ENCODE data around the gene MTNR1A.
A peak's percentile ranks its signal among the peaks of the same experiment; 100 is the strongest.

Gene MTNR1A

DNA sequence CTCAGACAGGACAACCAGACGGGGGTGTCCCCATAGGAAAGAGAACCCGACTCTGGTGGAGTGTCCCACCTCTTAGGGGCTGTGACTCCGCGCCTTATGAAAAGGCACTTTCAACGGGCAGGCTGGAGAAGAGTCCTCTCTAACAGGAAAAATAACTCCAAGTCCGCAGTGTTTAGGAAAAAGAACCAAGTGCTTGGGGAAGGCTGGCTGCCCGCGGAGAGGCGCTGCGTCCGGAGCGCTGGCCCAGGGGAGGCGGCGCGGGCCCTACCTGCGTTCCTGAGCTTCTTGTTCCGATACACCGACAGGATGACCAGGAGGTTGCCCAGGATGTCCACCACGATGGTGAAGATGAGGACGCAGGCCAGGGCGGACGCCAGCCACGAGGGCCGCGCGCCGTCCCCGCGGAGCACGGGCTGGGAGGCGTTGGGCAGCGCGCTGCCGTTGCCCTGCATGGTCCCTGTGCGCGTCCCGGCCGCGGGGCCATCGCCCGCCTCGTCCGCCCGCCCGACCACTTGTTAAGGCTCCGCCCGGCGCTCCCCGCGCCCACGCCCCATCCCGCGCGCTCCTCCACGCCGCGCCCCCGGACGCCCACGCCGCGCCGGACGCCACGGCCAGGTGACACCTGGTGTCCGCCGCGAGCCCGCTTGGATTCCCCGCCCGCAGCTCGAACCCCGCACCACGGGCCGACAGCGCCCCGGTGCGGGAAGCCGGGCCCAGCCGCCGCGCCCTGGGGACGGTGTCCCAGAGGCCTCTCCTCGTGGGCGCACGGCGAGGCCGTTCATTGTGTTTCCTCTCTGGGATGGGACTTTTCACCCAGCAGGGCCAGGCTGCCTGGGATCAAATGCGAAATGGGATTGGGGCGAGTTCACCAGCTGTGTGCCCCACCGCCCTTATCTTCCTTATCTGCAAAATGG is at the start of gene MTNR1A:
TSS of gene MTNR1A (minus strand) at position 654 of the 914 bp plus-strand sequence. CDS start at position 452, 202 bp downstream.
- ATAC-seq (no peak), DNase-seq (no peak)

DNA sequence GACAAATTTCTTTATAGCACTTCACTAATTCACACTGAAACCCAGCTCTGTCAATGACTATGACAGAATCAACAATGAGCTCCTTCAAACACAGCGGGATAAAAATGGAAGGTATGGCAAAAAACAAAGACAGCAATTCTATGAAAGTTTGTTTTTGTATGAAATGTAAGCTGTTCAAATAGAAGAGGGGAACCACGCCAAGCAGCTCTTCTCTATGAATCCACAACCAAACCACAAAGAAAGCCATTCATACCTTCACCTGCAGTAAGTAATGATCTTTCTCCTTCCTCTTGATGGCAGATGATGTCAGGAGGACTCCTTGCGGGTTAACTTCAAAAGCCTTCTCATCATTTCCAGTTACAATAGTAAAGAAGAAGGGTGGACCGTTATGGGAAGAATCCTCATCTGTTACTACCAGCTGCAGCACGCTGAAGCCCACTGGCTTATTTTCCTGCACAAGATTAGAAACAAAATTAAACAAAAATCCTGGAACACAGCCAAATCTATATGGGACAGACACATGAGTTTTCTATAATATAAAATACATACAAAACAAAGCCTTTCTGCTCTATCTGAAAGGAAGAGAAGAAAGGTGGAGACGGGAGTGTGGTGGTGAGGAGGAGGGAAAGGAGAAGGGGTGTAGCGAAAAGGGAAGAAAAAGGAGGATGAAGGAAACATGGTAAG is 48.9 kb upstream of the MTNR1A start:
- DNase-seq: no peak
- ATAC-seq: no peak

DNA sequence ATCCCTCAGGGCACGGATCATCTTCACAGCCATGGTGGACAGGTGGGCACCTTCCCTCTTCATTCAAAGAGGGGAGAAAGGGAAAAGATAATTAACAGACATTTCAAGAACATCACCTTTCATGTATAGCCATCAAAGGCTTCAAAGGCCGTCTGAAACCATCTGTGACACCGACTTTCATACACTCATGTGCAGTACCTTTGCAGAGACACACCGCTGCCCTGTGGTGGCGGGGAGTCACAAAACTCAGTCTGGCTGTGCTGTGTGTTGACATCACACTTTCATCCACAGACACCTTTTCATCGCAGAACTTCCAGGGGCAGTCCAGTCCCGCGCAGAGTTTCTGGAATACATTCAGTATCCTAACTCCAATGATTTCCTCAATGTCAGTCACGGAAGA is 47.6 kb upstream of the MTNR1A start:
- no peak for ATAC-seq
- DNase-seq: no peak

DNA sequence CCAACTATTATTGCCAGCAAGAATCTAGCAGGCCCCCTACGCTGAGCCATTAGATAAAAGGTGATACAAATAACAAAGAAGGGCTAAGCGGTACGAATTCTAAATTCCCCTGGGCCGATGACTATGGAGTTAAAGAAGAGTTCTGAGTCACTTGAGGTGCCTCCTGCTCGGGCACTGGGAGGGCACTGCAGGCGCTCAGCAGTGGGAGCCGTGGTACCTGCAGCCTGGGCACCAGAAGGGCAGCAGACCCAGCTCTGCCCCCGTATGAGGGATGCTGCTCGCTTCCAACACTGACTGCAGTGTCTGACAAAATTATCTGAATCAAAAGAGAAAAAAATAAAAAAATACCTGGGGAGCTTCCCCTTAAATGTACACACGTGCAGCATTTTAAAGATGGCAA is 44.1 kb upstream of the MTNR1A start:
- ATAC-seq (no peak), DNase-seq (no peak)

DNA sequence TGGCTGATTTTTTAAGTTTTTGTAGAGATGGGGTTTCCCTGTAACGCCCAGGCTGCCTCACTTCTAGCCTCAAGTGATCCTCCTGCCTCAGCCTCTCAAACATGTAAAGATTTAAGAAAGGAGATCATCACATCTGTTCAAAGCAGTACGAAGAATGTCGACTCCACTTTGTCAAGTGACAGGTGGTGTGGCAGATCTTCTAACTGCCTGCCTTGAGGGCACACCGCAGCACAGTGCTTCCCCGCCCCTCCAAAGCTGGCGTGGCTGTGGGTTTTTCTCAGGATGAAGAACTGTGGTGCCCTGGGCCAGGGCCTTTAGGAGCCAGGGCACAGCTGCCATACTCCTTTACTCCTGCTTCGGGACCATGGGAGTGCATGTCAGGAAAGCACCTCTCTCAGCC is 43.3 kb upstream of the MTNR1A start:
- ATAC-seq (no peak), DNase-seq (no peak)

DNA sequence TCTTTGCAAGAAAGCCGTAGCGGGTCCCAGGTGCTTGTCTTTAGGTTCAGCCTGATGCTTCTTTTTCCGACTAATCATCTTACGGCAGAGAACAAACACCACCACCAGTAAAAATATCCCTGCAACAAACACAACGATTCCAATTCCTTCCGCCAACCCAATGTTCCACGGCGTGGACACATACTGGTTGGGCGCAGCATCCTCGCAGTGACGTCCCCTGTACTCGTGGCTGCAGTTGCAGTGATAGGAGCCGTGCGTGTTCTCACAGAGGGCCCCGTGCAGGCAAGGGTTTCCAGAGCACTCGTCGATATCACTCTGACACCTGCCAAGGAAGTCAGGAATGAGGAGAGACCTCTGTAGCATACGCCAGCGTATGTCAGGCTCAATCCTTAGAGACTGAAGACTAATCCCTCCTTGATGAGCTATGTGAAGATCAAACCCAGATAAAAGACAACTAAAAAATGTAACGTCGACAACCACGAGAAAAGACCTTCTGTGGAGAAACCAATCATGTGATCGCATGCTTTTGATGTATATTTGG is 41.6 kb upstream of the MTNR1A start:
- DNase-seq (no peak), ATAC-seq (no peak)

DNA sequence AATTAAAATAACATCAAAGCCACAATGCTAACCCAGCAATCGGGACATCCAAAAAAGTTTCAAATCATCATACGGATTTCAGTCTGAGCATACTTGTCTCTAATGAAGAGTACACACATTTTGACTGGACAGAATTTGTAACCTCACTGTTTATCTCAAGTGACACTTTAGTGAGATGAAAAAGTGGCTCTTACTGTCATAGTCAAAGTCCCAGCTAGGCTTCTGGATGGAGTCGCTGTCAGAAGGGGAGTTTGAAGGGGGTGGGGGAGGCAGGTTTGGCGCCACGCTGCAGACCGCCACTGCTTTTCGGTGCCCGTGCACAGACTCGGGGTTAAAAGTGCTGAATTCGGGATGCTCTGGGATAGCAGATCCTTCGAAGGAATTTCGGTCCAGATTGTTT is 41.0 kb upstream of the MTNR1A start:
- DNase-seq (no peak), ATAC-seq (no peak)

DNA sequence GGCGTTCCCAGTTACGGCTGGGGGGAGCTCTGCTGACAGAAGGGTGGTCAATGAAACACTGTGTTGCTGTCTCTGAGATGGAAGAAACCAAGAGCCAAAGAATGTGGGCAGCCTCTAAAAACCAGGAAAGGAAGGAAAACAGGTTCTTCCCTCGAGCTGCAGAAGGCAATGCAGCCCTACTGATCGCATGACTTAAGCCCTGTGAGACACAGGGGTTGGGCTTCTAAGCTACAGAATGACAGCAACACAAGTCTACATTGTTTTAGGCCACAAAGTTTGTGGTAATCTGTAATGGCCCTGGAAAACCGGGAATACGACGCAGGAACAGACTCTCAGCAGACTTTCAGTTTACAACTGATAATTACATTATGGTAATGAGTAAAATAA is 38.2 kb upstream of the MTNR1A start:
- ATAC-seq: no peak
- DNase-seq: no peak

DNA sequence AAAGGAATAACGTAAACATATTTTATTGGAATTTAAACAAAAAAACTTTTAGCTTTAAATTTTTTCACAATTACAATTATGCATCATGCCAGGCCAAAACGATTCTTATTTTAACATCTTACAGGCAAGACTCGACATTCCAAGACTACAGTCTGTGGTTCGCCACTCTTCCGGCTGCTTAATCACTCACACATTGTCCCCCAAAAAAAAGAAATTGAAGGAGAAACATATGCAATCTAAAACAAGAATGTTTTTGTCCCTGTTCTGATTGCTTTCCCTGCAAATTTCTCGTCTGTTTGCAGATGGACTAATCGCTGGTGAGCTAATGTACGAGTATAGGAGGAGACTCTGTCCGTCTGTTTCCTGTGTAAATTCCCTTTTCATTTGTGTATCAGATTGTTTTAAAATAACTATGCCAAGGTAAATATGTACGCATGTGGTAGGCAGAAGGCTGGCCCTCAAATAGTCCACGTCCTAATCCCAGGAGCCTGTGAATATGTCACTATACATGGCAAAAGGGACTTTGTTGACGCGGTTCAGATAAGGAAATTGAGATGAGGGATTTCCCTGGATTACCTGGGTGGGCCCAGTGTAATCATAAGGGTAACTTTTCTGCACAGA is 37.7 kb upstream of the MTNR1A start:
- DNase-seq (no peak), ATAC-seq (no peak)

DNA sequence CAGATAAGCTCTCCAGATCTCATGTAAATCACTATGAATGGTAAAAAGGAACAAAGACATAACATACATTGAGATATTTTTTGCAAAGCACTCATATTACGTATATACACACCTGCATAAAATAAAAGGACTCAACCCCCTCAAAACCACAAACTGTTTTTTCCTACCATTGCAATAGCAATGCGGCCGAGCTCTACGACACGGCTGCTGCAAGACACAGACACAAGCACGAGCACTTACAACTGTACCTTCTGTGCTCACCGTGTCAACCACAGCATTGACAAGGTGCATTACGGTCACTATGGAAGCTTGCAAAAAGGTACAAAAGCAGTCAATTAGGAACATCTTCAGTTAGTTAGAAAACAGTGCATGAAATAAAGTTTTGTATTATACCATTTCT is 37.1 kb upstream of the MTNR1A start:
- ATAC-seq (no peak), DNase-seq (no peak)

DNA sequence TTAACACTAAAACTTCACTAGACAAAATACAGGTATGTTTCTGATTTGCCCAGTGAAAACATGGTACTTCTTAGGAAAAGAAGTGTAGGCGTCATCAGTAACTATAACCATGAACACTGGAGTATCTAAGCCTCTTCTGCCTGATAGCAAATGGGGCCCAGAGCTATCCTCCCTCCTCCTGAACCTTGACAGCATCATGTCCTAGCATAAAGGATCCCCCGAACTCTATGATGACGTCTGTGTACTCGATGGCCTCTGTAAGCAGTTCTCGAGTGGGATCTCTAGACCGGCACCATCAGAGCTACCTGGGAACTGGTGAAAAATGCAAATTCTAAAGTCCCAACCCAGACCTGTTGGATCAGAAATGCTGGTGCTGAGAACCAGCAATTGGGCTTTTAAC is 36.3 kb upstream of the MTNR1A start:
- no peak for DNase-seq
- no peak for ATAC-seq

DNA sequence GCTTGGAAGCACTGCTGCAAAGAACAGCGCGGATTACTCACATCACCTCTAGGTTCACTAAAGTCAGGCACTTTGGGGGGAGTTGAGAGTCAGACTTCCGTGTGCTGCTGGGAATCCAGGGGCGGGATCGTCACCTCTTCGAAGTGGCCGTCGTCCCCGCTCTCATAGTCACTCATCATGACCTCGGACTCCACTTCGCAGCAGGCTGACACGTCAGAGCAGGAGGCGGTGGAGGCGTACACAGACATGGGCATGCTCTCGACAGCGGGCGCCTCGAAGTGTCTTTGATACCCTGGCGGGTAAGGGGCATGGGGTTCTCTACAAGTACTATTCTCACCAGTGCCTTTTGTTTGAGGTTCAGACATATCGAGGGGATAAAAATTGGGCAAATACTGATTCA is 33.1 kb upstream of the MTNR1A start:
- no peak for ATAC-seq
- no peak for DNase-seq

DNA sequence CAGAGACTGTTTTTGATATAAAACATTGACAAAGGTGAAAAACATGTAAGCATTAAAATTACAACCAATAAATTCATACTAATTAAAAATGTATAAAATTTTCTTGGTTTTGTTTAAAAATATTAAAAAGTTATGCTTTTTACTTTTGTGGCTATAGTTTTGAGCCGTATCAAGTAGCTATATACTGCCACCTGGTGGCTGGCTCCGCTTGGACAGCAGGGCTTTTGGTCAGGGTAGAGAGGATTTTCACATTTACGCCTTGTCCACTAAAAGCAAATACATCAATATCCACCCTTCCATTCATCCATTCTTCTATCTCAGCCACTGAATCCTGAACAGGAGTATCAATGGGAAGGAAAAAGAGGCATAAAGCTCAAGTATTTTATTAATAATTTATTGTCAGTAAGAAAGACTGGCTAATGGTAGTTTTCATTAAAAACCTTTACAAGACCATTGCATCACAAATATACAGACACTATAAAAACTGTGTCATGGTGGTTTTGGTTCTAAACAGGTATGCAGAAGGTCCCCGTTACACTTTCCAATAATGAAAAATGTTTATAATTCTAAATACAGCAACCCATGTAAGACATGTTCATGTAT is 32.1 kb upstream of the MTNR1A start:
- DNase-seq (peak; percentile 67), ATAC-seq (no peak)

DNA sequence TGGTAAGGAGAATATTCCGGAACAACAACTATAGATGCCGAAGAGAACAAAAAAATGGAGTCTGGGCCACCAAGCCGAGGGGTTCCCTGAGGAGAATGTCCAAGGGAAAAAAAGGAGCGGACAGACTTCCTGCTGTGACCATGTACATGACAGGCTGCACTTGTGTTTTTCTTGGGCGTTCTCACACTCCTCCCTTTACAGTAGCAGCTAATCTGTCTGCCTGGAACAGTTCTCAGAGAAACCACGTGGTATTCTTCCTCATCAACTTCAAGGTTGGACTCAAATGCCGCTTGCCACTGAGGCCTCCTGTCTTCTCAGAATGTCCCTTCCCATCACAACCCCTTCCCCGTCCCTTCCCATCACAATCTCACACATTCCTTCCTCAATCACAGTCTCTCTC is 30.8 kb upstream of the MTNR1A start:
- DNase-seq (no peak), ATAC-seq (no peak)

DNA sequence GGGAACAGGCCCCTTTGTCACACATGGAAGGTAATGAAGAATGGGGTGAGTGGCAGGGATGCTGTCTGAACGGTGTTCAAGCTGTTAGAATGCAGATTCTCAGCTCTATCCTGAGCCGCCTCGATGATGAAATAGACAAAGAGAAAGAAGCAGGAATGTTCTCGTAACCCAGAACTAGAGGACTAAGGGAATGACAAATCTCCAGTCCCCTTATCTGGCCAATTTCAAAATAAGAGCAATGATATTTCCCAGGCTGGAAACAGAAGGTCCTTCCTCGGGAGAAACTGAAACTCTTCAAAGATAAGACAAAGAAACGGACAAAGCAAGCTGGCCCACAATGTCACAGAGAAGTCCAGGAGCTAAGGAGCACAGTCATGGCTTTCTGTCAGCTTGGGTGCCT is 29.5 kb upstream of the MTNR1A start:
- DNase-seq (no peak), ATAC-seq (no peak)

DNA sequence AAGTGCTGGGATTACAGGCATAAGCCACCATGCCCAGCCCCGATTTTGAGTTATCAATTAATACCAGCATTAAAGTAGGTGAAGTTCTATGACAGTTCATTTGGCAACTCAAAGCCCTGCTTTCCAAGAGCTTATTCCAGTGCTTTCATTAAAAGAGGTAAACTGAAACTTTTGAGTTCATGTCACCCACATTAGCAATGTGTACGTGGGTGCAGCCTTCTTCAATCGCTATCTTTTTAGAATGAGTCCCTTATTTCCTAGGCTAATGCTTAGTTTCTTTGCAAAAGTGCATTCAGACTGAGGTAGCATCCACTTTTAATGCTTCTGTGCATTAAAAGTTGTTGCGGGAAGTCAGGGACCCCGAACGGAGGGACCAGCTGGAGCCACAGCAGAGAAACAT is 26.1 kb upstream of the MTNR1A start:
- no peak for ATAC-seq
- DNase-seq: no peak

DNA sequence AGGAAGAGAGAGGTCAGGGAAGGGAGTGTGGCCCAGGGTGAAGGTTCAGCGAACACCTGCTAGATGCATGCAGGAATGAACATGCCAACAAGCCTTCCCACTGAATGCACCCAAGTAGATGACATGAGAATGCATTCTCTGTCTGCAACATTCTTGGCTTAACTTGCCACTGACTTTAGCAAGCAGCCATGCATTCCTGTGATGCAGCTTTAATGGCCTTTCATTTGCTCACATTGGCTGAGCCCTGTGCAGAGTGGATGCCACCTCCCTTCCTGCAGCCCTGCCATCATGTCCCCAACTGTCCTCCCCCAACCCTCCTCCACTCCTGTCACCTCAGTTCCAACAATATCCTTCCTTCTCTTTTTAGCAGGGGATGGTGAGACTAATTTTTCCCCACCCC is 25.3 kb upstream of the MTNR1A start:
- ATAC-seq (no peak), DNase-seq (no peak)

DNA sequence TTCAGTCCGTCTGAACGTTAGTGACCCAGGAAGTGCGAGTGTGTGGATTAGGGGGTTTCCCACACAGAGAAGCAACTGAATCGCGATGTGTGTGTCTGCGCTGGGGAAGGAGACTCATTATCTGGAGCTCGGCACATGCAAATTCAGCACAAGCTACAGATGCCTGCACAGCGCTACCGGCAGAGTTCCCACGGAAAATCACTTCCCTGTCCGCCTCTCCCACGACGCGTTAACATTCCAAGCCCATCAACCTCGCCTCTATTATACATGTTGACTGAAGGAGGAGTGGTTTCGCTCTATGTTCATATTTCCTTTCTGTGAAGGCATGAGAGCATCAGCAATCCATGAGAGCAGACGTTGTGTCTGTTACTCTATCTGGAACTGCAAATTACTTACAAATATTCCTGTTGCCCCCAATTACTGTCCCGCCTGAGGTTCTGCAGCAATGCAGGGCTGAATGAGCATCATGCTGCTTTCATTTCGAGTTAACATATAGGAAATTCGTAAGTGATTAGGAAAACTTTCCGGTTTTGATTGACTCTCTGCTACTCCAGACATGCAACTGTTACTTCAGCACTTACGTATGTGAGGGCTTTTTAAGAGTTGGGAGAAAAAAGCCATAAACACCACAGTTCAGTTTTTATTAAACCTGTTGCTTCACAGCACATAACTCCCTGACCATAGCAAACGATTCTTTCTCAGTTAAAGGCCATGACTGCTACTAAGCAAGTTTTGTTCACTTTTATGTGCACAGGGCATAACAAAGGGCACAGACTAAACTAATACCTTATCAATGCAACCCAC is 15.0 kb upstream of the MTNR1A start:
- DNase-seq (no peak), ATAC-seq (no peak)

DNA sequence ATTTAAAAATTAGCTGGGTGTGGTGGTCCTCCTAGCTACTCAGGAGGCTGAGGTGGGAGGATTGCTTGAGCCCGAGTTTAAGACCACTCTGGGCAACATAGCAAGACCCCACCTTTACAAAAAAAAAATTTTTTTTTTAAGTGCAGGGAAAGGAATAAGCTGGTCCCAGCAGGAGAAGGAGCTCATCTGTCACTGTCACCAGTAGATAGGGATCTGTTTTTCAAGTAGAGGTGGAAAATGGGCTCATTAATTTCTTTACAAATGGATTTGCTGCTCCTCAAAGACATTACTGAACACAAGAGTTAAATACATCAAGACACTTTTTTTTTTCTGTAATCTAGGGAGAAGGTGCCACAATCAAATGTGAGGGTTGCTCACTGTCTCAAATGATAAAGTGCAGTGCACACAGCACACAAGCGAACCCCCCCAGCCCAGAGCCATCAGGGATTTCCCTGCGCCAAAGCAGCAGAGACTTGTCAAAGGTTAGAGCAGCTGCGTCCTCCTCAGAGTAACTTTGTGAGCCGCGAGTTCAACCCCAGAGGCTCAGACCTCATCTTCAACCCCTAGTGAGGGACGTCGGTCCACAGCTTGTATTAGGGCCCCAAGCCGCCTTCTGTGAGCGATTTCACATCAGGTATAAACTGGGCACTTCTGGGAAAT is 14.3 kb upstream of the MTNR1A start:
- DNase-seq: no peak
- no peak for ATAC-seq

DNA sequence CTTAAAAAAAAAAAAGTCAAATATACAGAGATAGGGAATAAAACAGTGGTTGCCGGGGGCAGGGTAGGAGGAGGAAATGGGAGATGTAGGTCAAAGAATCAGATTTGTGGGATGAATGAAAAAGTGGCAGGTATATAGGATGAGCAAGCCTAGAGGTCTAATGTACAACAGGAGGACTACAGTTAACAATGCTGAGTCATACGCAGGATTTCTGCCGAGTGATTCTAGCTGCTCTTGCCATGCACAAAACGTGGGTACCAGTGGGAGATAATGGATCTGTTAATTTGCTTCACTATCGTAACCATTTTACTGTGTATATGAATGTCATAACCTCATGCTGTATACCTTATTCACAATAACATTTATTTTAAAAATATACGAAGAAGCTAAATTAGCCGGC is 10.7 kb upstream of the MTNR1A start:
- DNase-seq (no peak), ATAC-seq (no peak)

DNA sequence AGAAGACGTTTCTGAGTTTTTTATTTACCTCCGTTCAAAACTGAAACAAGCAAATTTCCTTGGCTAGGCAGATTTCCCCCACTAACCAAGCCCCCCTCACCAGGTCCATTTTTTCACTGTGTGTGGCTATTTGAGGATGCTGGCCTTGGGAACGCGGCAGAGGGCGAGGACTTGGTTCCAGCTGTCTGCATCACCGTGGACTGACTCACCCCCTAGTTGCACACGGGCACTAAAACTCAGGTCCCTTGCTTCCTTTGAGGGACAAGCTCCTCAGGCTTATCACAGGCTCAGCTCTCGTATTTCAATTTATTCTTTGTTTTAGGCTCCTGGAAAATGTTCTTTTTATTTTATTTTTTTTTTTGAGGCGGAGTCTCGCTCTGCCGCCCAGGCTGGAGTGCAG is 8.4 kb upstream of the MTNR1A start:
- ATAC-seq (no peak), DNase-seq (no peak)

All from stimulated activated naive CD8-positive, alpha-beta T cell treated with anti-CD3 and anti-CD28 coated beads, Interleukin-15, Interleukin-2, amounts not matched to agents 100 U/mL and 50 U/mL, for 24 hours (primary cell).